Measurements from ENCODE around the gene NADSYN1.
"Not testable (repeated sequence)": the region's sequence is repeated elsewhere in the genome, so short reads cannot be mapped to it uniquely, and the experiment has no call there.

The NADSYN1 gene

DNA sequence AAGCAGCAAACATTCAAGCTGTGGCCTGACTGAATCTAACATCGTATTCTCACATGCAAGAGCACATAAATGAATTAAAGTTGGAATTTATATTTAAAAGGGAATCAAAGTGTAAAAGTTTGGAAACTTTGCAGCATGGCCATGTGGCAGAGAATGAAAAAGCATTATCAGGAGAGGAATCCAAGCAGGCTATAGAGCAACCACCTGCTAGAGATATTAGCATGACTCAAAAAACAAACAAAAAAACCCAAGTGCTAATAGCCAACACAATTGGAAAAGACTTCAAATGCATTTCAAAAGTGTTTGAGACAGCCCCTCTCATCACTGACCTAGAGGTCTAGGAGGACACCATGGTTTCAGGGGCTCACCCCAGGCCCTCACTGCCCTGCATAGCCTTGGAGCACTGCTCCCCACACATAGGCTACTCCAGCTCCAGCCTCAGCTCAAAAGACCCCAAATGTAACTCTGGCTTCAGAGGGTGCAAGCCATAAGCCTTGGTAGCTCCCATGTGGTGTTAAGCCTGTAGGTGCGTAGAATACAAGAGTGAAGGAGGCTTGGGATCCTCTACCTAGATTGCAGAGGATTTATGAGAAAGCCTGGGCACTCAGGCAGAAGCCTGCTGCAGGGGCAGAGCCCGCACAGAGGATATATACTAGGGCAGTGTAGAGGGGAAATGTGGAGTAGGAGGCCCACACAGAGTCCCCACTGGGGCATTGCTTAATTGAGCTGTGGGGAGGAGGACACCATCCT is 72.4 kb downstream of the NADSYN1 start:
- Histone ChIP-seq H3K4me2 (ENCODE audit: low read length) (no peak overlapping the region), H3K9ac (ENCODE audit: low read length) (no peak overlapping the region), H3K9me3 (ENCODE audit: low read length) (no peaks in the 10 kb centered on the region), H3F3A (ENCODE audit: insufficient read depth, low read length) (no peaks in the 10 kb centered on the region), H3K9me2 (ENCODE audit: low read depth, low read length) (no peaks in the 10 kb centered on the region), H3K36me3 (ENCODE audit: insufficient read depth, low read length) (no peaks in the 10 kb centered on the region), H3K4me3 (ENCODE audit: low read depth, low read length, poor library complexity, severe bottlenecking) (no peak overlapping the region), H2AFZ (ENCODE audit: low read length) (no peak overlapping the region), H3K27me3 (ENCODE audit: insufficient read depth, low read length) (no peaks in the 10 kb centered on the region), H4K20me1 (ENCODE audit: insufficient read depth, low read length) (no peaks in the 10 kb centered on the region), H3K4me1 (ENCODE audit: insufficient read depth, low read length, severe bottlenecking) (no peaks in the 10 kb centered on the region), H3K27ac (ENCODE audit: low read depth, low read length, poor library complexity, severe bottlenecking) (no peak overlapping the region), H3K79me2 (ENCODE audit: insufficient read depth, low read length) (no peaks in the 10 kb centered on the region)
- TF ChIP-seq EZH2 (IDR thresholded peaks at IDR 0.05; ENCODE audit: borderline replicate concordance, low read length), result no peak
- TF ChIP-seq, protein P1, sequence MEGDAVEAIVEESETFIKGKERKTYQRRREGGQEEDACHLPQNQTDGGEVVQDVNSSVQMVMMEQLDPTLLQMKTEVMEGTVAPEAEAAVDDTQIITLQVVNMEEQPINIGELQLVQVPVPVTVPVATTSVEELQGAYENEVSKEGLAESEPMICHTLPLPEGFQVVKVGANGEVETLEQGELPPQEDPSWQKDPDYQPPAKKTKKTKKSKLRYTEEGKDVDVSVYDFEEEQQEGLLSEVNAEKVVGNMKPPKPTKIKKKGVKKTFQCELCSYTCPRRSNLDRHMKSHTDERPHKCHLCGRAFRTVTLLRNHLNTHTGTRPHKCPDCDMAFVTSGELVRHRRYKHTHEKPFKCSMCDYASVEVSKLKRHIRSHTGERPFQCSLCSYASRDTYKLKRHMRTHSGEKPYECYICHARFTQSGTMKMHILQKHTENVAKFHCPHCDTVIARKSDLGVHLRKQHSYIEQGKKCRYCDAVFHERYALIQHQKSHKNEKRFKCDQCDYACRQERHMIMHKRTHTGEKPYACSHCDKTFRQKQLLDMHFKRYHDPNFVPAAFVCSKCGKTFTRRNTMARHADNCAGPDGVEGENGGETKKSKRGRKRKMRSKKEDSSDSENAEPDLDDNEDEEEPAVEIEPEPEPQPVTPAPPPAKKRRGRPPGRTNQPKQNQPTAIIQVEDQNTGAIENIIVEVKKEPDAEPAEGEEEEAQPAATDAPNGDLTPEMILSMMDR (IDR thresholded peaks at IDR 0.05; ENCODE audit: low read length), result no peak

DNA sequence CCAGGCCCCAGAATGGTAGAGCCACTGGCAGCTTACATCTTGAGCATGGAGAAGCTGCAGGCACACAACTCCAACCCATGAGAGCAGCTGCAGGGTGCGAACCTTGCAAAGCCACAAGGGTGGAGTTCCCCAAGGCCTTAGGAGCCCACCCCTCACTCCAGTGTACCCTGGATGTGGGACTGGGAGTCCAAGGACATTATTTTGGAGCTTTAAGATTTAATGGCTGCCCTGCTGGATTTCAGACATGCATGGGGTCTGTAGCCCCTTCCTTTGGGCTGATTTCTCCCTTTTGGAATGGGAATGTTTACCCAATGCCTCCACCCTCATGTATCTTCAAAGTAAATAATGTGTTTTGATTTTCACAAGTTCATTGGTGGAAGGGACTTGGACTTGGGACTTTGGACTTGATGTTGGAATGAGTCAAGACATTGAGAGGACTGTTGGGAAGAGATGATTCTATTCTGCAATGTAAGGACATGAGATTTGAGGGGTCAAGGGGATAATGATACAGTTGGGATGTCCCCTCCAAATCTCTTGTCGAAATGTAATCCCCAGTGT is 73.0 kb downstream of the NADSYN1 start:
- Histone ChIP-seq H4K20me1 (ENCODE audit: insufficient read depth, low read length) (no peaks in the 10 kb centered on the region), H3K9me3 (ENCODE audit: low read length) (no peaks in the 10 kb centered on the region), H3K27me3 (ENCODE audit: insufficient read depth, low read length) (no peaks in the 10 kb centered on the region), H3K4me2 (ENCODE audit: low read length) (no peak overlapping the region), H3F3A (ENCODE audit: insufficient read depth, low read length) (no peaks in the 10 kb centered on the region), H3K9me2 (ENCODE audit: low read depth, low read length) (no peaks in the 10 kb centered on the region), H3K79me2 (ENCODE audit: insufficient read depth, low read length) (no peaks in the 10 kb centered on the region), H3K27ac (ENCODE audit: low read depth, low read length, poor library complexity, severe bottlenecking) (no peak overlapping the region), H2AFZ (ENCODE audit: low read length) (no peak overlapping the region), H3K9ac (ENCODE audit: low read length) (no peak overlapping the region), H3K4me1 (ENCODE audit: insufficient read depth, low read length, severe bottlenecking) (no peaks in the 10 kb centered on the region), H3K4me3 (ENCODE audit: low read depth, low read length, poor library complexity, severe bottlenecking) (no peak overlapping the region), H3K36me3 (ENCODE audit: insufficient read depth, low read length) (no peaks in the 10 kb centered on the region)
- TF ChIP-seq, protein P1 (IDR thresholded peaks at IDR 0.05; ENCODE audit: low read length), result no peak
- TF ChIP-seq EZH2 (IDR thresholded peaks at IDR 0.05; ENCODE audit: borderline replicate concordance, low read length), result no peak

DNA sequence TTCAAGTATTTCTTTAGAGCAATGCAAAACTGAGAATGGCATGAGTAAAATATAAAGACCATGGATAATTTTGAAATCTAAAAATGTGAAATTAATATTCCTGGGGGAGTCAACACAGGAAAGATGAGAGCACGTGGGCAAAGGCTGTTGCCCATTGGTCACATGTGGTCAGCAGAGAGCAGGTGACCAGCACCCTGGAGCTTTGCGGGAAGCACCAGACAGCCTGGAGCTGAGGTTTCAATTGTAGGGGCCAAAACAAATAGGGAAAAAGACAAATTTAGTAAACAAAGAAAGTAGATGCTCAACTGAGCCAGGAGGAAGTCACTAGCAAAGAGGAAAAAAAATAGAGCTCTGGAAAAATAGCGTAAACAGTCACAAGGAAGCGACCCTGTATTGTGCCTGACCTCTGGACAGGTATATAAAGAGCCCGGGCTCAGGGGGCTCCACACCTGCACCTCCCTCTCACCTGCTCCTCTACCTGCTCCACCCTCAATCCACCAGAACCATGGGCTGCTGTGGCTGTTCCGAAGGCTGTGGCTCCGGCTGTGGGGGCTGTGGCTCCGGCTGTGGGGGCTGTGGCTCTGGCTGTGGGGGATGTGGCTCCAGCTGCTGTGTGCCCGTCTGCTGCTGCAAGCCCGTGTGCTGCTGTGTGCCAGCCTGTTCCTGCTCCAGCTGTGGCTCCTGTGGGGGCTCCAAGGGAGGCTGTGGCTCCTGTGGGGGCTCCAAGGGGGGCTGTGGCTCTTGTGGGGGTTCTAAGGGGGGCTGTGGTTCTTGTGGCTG is 74.0 kb downstream of the NADSYN1 start, which contains the start of gene KRTAP5-7:
TSS of gene KRTAP5-7 (plus strand) at position 472 of the 780 bp plus-strand sequence. CDS start at position 506, 34 bp downstream.
- not testable (repeated sequence) for H3F3A ChIP-seq (ENCODE audit: insufficient read depth, low read length); H4K20me1 ChIP-seq (ENCODE audit: insufficient read depth, low read length); H3K79me2 ChIP-seq (ENCODE audit: insufficient read depth, low read length); H3K36me3 ChIP-seq (ENCODE audit: insufficient read depth, low read length); H3K9me2 ChIP-seq (ENCODE audit: low read depth, low read length); H3K9ac ChIP-seq (ENCODE audit: low read length); H3K4me1 ChIP-seq (ENCODE audit: insufficient read depth, low read length, severe bottlenecking); H2AFZ ChIP-seq (ENCODE audit: low read length); H3K27me3 ChIP-seq (ENCODE audit: insufficient read depth, low read length); H3K27ac ChIP-seq (ENCODE audit: low read depth, low read length, poor library complexity, severe bottlenecking); H3K4me3 ChIP-seq (ENCODE audit: low read depth, low read length, poor library complexity, severe bottlenecking); H3K9me3 ChIP-seq (ENCODE audit: low read length); H3K4me2 ChIP-seq (ENCODE audit: low read length)
